Sigmoid colon (tissue), 7 donors: ENCODE results near the gene NFS1. TPM values are rescaled to one million over a fixed set of nuclear protein-coding genes. Genes with fewer than 3 reads are reported as not detected.
"Not testable (repeated sequence)": the region's sequence is repeated elsewhere in the genome, so short reads cannot be mapped to it uniquely, and the experiment has no call there.

Experiments used
- DNase-seq: peaks from one replicate; pipeline ENCODE4 v3.0.0-alpha.2; 2019
- H3K27ac ChIP-seq, 4 donors: fragments of 200-600 bp; sonication (generic); one replicate each; pipeline ENCODE4 v1.5.1; 2016 to 2019; ENCODE audit warnings: mild to moderate bottlenecking in 1 of 4
- H3K27me3 ChIP-seq, 3 donors: fragments of 200-600 bp; sonication (generic); one replicate each; pipeline ENCODE4 v1.5.1; 2019; ENCODE audit warnings: mild to moderate bottlenecking in 1 of 3
- H3K36me3 ChIP-seq, 4 donors: fragments of 200-600 bp; sonication (generic); one replicate each; pipeline ENCODE4 v1.5.1; 2016 to 2019
- H3K4me1 ChIP-seq, 4 donors: fragments of 200-600 bp; sonication (generic); one replicate each; pipeline ENCODE4 v1.5.1; 2017 to 2019
- H3K4me3 ChIP-seq, 4 donors: fragments of 200-600 bp; sonication (generic); one replicate each; pipeline ENCODE4 v1.5.1; 2017 to 2019; ENCODE audit warnings: mild to moderate bottlenecking in 2 of 4, moderate library complexity in 1 of 4
- H3K9me3 ChIP-seq, 4 donors: fragments of 200-600 bp in 3 of 4; sonication (generic) in 3 of 4; one replicate each; pipeline versions ENCODE4 v1.5.1 to v1.6.1; 2013 to 2019
- EP300 ChIP-seq, 4 donors: sonication (generic); formaldehyde crosslinking; IDR thresholded peaks; one replicate each; pipeline ENCODE4 v1.6.1; 2017; ENCODE audit warnings: antibody characterized with exemption in 4 of 4
- POLR2A ChIP-seq, 2 donors: fragments of 450-650 bp; IDR thresholded peaks; one replicate each; pipeline ENCODE4 v1.6.1; 2016; ENCODE audit warnings: antibody characterized with exemption in 2 of 2, mild to moderate bottlenecking in 2 of 2, moderate library complexity in 2 of 2
- POLR2AphosphoS5 ChIP-seq, 4 donors: sonication (generic); formaldehyde crosslinking; IDR thresholded peaks; one replicate each; pipeline ENCODE4 v1.6.1; 2017; ENCODE audit warnings: antibody characterized with exemption in 4 of 4
- WGBS, 2 donors: extraction: QIAGEN DNeasy Blood & Tissue Kit; methylation state at CpG; one replicate each; pipeline ENCODE4 v1.1.7; 2013; 5-methylcytosine and 5-hydroxymethylcytosine counted together
- intact Hi-C: fragments of 100-400 bp; cut with DNase I; formaldehyde crosslinking; loops from one replicate; pipeline ENCODE4 v1.15.1; 2023
- polyA plus RNA-seq, 3 donors: library from polyadenylated mRNA; stranded (reverse); fragments of 200-250 nt; gene quantifications; one replicate each; pipeline ENCODE4 v1.2.3, GENCODE V29; 2013
- total RNA-seq, 4 donors: library from RNA; depleted of rRNA; stranded (reverse); fragments of >200 nt; gene quantifications; one replicate each; pipeline ENCODE4 v1.1.0, GENCODE V29; 2016
- TF ChIP-seq, protein P1 (sequence below), 4 experiments: fragments of 450-650 bp in 3 of 4; fragments of 200-600 bp in 1 of 4; IDR thresholded peaks; one replicate each; pipeline ENCODE4 v1.5.1; 2016 to 2019; ENCODE audit warnings: antibody characterized with exemption in 4 of 4, mild to moderate bottlenecking in 3 of 4, moderate library complexity in 2 of 4
- donor health status: healthy with polysubstance abuse.
- donor health status: Bipolar disorder and iron deficiency.
- donor health status: healthy.

Gene NFS1
- total and polyA plus RNA-seq, 7 donors = 19.0 to 39.2 (median 29.8) TPM

DNA sequence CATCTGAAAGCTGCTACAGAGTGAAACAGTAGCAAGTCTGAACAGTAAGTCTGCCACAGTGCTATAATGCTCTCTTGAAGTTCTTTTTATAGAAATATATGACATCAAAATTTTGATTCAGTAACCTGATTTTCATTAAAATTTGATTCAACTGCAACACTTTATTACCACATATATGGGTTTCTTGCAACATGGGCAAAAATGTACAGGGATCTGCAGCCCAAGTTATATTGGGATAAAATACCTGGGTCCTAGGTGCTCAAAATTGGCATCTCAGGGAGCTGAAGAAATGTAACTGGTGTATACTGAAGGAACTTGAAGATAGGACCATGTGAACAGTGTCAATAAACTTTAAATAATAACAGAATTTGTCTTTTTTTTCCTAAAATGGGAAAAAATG, 10.9 kb upstream of the NFS1 start:
- peaks cover 12 to 99% (median 58%) of the 10 kb centered on the region in 4 donors for H3K36me3 ChIP-seq
- TF ChIP-seq POLR2AphosphoS5 (IDR thresholded peaks at IDR 0.05) (no peak), POLR2A (IDR thresholded peaks at IDR 0.05) (no peak), EP300 (IDR thresholded peaks at IDR 0.05) (no peak)
- TF ChIP-seq, protein P1, sequence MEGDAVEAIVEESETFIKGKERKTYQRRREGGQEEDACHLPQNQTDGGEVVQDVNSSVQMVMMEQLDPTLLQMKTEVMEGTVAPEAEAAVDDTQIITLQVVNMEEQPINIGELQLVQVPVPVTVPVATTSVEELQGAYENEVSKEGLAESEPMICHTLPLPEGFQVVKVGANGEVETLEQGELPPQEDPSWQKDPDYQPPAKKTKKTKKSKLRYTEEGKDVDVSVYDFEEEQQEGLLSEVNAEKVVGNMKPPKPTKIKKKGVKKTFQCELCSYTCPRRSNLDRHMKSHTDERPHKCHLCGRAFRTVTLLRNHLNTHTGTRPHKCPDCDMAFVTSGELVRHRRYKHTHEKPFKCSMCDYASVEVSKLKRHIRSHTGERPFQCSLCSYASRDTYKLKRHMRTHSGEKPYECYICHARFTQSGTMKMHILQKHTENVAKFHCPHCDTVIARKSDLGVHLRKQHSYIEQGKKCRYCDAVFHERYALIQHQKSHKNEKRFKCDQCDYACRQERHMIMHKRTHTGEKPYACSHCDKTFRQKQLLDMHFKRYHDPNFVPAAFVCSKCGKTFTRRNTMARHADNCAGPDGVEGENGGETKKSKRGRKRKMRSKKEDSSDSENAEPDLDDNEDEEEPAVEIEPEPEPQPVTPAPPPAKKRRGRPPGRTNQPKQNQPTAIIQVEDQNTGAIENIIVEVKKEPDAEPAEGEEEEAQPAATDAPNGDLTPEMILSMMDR (IDR thresholded peaks at IDR 0.05) = no peak
- intact Hi-C loops = no loop called here

GRCh38 chr20:35709259-35709658, 10.1 kb upstream of the NFS1 start:
- no peak for DNase-seq
- H3K36me3 ChIP-seq = peaks cover 19 to 99% (median 61%) of the 10 kb centered on the region in 4 donors
- H3K27ac ChIP-seq = no peak overlapping the region
- H3K4me1 ChIP-seq = peaks cover 0 to 42% (median 24%) of the 10 kb centered on the region in 4 donors
- no peaks in the 10 kb centered on the region for H3K9me3 ChIP-seq
- TF ChIP-seq, protein P1 (IDR thresholded peaks at IDR 0.05) = no peak
- TF ChIP-seq POLR2AphosphoS5 (IDR thresholded peaks at IDR 0.05) (no peak), EP300 (IDR thresholded peaks at IDR 0.05) (no peak), POLR2A (IDR thresholded peaks at IDR 0.05) (no peak)
- no peak overlapping the region for H3K4me3 ChIP-seq
- intact Hi-C loops = loop anchor here (10.0 kb wide), 1 partner anchor 176 kb away; no protein-coding TSS in a partner anchor
- H3K27me3 ChIP-seq = no peaks in the 10 kb centered on the region
- 90 to 94% methylated on average over 1 of the region's 1 CpG for WGBS, 2 donors

More for the DNA sequence above, 10.9 kb upstream of the NFS1 start:
- DNase-seq = no peak
- no peaks in the 10 kb centered on the region for H3K9me3 ChIP-seq
- H3K4me1 ChIP-seq = peaks cover 0 to 42% (median 24%) of the 10 kb centered on the region in 4 donors
- no peak overlapping the region for H3K4me3 ChIP-seq
- H3K27me3 ChIP-seq = no peaks in the 10 kb centered on the region
- no peak overlapping the region for H3K27ac ChIP-seq

GRCh38 chr20:35708502-35708901, 9.3 kb upstream of the NFS1 start:
- 59 to 65% methylated on average over 1 of the region's 1 CpG for WGBS, 2 donors
- DNase-seq = no peak
- H3K4me1 ChIP-seq = peaks cover 0 to 42% (median 24%) of the 10 kb centered on the region in 4 donors
- peaks cover 23 to 99% (median 64%) of the 10 kb centered on the region in 4 donors for H3K36me3 ChIP-seq
- no peak overlapping the region for H3K4me3 ChIP-seq
- intact Hi-C loops = loop anchor here (10.0 kb wide), 1 partner anchor 176 kb away; no protein-coding TSS in a partner anchor
- TF ChIP-seq, protein P1 (IDR thresholded peaks at IDR 0.05) = no peak
- no peak for TF ChIP-seq POLR2A (IDR thresholded peaks at IDR 0.05)
- TF ChIP-seq POLR2AphosphoS5 (IDR thresholded peaks at IDR 0.05) = no peak
- no peak for TF ChIP-seq EP300 (IDR thresholded peaks at IDR 0.05)
- H3K9me3 ChIP-seq = no peaks in the 10 kb centered on the region
- no peak overlapping the region for H3K27ac ChIP-seq
- no peaks in the 10 kb centered on the region for H3K27me3 ChIP-seq

- H3K36me3 ChIP-seq = peaks cover 29 to 99% (median 58%) of the 10 kb centered on the region in 4 donors
- H3K4me1 ChIP-seq = peaks cover 0 to 40% (median 23%) of the 10 kb centered on the region in 4 donors
- intact Hi-C loops = loop anchor here (10.0 kb wide), 1 partner anchor 178 kb away; no protein-coding TSS in a partner anchor
- H3K27ac ChIP-seq, H3K4me3 ChIP-seq, H3K9me3 ChIP-seq, DNase-seq, H3K27me3 ChIP-seq: not testable (repeated sequence)
- WGBS, 2 donors = 93 to 95% methylated on average over 17 of the region's 17 CpGs
These were observed 7.7 kb upstream of the NFS1 start for GRCh38 chr20:35706591-35707529.

DNA sequence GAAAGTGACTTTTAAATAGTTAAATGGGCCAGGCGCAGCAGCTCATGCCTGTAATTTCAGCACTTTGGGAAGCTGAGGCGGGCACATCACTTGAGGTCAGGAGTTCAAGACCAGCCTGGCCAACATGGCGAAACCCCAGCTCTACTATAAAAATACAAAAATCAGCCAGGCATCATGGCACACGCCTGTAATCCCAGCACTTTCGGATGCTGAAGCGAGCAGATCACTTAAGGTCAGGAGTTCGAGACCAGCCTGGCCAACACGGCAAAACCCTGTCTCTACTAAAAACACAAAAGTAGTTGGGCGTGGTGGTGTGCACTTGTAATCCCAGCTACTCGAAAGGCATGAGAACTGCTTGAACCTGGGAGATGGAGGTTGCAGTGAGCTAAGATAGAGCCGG, 6.7 kb upstream of the NFS1 start:
- not testable (repeated sequence) for H3K27me3 ChIP-seq, H3K27ac ChIP-seq, H3K9me3 ChIP-seq, DNase-seq, H3K4me3 ChIP-seq
- Histone ChIP-seq H3K4me1 (peaks cover 0 to 30% (median 14%) of the 10 kb centered on the region in 4 donors), H3K36me3 (peaks cover 29 to 95% (median 49%) of the 10 kb centered on the region in 4 donors)
- WGBS, 2 donors = 92 to 94% methylated on average over 11 of the region's 11 CpGs
- intact Hi-C loops = loop anchor here (10.0 kb wide), 1 partner anchor 179 kb away; no protein-coding TSS in a partner anchor
